OCI-M1 (cell line): ENCODE measurements around the gene RBM47.
"Not testable (repeated sequence)": the region's sequence is repeated elsewhere in the genome, so short reads cannot be mapped to it uniquely, and the experiment has no call there.

ENCODE experiments used
- DNase-seq: peaks from one replicate; lab custom pipeline; 2025; lab: John Stamatoyannopoulos, UW

The RBM47 gene

DNA sequence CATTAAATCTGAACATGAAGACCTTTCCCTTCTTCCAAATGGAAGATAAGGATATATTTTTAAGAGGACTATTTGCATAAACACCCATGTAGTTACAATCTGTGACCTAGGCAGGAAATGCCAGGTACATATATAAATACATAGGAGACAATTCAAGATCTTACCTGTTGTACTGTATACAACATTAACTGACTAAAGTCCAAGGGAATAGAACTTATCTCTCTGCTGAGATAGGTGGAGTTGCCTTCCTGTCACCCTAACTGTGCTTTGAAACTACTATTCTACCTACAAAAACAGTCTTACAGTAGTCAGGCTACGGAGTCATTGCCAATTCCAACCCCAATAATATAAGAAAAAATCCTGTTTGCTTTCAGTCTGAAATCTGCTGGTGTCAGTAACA is 188.2 kb downstream of the RBM47 start:
- DNase-seq = no peak

DNA sequence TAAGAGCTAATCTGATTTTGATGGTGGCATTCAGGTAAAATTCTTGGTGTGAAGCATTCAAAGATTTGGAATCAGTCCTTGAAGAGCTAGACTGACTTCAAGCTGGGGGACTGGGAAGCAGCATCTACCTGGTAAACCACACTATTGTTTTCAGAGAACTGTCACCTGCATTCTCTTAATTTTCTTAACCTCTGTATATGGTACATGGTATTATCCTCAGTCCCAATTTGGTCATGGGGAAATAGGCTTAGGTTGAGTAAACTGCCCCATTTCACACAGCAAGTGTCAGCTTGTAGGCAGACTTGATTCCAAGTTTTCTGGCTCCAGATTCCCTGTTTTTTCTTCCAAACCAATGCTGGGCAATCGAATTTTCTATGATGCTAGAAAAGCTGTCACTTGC is 190.1 kb downstream of the RBM47 start:
- DNase-seq = no peak

DNA sequence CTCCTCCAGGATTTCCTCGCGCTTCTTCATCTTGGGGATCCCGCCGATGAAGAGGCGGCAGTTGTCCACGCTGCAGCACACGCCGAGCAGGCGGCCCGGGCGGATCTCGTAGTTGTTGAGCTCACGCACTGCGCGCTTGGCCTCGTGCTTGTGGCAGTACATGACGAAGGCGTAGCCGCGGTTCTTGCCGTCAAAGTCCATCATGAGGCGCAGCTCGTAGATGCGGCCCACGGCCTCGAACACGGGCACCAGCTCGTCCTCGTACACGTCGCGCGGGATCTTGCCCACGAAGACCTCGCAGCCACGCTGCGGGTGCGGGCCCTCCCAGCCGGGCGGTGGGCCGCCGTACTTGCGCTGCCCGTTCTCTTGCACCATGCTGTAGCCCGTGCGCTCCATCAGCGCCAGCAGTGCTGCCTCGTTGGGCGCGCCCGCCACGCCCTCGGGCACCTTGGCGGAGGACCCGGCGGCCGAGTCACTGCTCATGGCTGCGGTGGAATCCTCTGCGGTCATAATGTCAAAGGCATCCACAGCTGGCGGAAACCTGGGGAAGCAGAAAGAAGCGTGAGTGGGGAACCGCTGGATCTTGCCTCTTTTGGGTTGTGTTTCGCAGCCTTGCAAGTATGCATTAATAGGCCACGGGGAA is 191.2 kb downstream of the RBM47 start:
- no peak for DNase-seq

DNA sequence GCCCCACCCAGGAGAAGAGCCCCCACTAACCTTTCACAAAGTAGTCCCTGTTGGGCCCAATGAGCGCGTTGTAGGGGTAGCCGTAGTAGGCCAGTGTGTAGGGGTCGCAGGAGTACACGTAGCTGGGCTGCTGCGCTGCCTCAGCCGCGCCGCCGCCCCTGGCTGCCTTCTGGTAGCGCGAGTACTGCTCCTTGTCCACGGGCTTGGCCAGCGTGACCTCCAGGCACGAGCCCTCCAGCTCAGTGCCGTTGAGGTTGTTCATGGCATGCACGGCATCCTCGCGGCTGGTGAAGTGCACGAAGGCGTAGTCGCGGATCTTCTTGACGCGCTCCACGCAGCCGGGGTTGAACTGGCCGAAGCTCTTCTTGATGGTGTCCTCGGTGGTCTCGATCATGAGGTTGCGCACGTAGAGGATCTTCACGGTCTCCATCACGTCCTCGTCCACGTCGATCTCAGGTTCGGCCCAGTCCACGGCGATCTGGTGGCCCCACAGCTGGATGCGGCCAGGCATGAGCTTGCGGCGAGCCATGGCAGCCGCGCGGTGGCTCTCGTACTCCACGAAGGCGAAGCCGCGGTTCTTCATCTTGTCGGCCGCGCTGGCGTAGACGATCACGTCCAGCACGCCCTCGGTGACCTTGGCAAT is 191.8 kb downstream of the RBM47 start:
- no peak for DNase-seq

DNA sequence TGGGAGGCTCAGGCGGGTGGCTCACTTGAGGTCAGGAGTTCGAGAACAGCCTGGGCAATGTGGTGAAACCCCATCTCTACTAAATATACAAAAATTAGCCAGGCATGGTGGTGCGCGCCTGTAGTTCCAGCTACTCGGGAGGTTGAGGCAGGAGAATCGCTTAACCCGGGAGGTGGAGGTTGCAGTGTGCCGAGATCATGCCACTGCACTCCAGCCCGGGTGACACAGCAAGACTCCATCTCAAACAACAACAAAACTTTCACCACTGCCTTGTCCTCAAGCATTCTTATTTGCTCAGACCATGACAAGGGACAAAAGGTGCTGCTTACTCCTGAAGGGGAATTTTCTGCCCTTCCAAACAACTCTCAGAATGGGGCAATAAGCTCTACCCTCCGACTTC is 194.4 kb downstream of the RBM47 start:
- DNase-seq = not testable (repeated sequence)

DNA sequence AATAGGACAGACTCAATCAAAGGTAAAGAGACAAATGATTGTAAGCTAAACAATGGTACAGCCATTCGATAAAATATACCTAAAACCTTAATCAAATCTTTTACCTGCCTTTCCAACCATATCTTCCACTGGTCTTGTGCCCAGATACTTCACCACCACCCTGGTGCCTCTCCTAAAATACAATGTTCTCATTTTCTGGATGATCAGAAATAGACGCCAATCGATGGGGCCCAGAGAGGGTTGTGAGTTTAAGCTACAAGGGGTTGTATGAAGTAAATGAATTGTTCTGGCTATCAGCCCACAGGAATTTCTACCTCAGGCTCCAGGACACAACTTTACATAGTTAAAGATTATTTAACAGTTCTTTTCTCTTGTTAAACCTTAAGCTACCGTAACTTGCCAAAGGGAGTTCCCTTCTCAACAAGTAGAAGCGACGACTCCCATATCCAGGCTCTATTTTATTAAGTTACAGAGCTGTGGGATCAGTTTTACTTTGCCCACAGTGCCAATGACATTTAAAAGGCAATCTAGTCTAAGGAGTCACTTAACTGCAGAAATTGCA is 195.5 kb downstream of the RBM47 start:
- no peak for DNase-seq

DNA sequence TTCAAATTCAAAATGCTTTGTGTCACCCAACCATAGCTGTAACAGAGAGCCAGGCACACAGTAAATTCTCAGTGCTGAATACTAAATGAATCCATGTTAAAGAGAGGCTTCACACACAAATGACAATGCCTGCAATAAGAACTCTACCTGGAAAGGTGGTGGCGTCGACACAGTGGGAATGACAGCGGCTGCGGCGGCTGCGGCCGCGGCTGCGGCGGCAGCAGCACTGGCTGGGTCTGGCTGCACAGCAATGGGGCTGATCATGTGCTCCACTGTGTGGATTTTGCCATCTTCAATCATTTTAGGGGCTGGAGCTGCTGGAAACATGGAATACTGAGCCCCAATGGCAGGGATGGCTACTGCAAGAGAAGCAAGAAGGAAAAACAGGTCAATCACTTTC is 197.2 kb downstream of the RBM47 start:
- DNase-seq = no peak

DNA sequence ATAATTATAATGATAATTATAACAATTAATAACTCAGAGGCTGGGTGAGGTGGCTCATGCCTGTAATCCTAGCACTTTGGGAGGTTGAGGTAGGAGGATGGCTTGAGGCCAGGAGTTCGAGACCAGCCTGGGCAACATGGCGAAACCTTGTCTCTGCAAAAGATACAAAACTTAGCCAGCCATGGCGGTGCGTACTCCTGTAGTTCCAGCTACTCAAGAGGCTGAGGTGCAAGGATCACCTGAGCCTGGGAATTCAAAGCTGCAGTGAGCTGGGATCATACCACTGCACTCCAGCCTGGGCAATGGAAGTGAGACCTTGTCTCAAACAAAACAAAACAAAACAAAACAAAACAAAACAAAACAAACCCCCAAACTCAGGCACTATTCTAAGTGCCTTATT is 201.8 kb downstream of the RBM47 start:
- not testable (repeated sequence) for DNase-seq

DNA sequence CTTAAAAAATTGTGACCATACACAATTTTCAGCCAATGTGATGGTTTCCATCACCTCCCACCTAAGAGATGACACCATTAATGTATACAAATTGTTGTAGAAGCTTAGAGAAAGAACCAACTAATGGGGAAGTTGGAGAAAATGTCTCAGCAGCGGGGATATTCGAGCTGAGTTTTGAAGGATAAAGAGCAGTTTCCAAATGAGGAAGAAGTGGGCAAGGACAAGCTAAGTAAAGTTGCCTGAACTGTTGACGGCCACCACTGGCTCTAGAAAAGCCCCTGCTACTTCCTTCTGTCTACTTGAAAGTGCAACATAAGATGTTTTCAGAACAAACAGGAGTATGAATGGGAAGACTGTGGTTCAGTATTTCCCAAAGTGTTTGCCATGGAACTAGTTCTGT is 202.5 kb downstream of the RBM47 start:
- DNase-seq = peak; percentile 16

DNA sequence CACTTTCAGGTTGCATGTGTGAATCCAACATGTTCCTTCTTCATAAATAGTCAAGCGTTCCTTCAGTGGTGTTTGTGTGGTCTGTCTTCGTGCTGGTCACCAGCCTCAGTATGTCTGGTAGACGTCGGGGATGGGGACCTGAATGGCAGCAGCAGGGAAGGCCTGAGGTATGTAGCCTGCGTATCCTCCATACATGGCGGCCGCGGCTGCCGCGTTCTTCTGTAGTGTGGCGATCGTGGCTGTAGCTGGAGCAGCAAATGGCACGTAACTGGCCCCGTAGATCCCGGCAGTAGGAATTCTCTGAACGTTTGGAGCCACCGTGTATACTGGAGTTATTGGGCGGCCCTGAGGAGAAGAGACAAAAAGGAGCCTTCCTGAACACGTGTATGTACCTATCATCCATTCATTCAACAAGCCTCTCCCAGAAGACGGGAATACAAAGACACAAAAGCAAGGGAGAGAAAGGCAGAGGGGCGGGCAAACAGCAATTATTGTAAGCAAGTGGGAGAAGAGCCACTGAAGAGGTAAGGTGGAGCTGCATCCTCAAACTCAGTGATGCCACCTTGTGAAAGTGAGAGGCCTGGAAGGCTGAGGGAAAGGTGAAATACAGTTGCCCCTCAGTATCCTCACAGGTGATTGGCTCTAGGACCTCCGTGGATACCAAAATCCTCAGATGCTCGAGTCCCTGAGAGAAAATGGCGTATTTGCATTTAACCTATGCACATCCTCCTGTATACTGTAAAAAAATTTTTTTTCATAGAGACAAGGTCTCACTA is 203.7 kb downstream of the RBM47 start:
- DNase-seq = no peak

DNA sequence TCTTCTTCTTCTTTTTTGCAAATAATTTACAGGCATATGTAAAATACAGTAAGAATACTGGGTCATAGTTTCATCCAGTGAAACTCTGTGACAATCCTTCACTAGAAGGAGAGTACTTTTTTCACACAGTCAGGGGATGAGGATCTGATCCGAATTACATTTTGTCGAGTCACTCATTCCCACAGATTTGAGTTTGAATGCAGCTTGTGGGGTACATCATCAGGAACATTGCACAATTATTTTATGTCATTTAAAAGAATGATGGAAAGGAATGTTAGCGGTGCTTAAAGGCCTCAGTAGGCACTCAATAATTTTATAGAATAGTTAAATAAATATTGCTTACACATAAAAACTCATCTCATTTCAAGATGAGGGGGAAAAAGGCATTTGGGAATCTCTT is 205.9 kb downstream of the RBM47 start:
- no peak for DNase-seq

DNA sequence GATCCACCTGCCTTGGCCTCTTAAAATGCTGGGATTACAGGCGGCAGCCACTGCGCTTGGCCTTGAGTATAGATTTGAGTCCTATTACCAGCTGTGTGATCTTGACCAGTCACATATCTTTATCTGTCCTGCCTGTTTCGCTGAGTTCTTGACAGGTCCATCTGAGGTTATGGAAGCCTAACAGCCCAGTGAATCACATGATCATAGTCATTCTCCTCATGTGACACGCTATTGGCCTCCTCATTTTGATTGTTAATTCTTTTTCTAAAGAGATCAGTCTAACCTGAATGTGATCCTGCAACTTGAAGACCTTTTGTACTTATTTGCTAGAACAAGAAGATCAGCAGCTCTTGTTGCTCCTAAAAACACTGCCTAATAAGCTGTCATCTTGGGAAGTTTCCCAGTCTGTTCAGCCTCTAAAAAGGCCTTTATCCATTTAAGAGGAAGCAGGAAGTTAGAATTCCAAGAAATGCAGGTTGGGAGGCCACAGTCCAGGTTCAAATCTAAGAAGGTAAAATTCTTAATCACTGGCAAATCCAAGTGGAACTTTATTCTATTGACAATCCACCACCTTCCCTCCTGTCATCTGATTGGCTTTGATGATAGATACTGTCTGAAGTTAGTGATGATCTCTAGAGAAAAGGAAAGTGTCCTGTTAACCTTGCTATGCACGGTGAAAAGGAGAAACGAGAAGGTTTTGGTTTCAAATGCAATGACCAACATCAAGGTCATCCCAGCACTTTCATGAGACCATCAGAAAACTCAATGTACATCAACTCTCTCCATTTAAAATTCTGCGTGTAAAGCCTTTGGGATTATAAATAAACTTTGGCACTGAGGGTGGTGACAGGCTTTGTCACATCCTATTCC is 207.6 kb downstream of the RBM47 start:
- DNase-seq = no peak

DNA sequence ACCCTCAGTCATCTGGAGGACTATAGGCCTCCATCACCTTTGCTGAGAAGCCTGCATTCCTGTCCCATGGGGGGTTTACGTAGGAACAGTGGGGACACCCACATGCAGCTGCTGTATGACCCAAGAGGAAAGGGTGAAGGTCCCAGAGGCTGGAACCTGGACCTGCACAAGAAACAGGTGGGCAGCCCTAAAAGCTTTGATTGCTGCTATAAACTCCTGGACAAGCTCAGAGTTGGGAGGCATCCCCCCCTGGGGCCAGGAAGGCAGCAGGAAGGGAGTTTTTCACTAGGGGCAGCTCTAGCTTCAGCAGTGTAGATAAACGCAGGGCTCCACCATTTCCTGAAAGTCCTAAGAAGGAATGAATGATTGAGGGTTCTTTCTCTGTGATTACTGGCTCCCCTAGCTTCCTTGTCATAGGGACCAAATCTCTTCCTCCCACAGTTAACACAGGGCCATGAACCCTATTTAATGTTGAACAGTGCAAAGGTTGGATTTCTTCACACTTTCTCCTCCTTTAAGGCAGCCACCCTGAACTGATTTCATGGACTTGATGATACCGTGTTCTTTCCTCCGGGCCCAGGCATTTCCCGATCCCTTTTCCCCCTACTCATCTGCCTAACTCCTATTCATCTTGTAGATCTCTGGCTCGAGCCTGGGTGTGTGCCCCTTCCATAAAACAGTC is 210.3 kb downstream of the RBM47 start:
- no peak for DNase-seq

DNA sequence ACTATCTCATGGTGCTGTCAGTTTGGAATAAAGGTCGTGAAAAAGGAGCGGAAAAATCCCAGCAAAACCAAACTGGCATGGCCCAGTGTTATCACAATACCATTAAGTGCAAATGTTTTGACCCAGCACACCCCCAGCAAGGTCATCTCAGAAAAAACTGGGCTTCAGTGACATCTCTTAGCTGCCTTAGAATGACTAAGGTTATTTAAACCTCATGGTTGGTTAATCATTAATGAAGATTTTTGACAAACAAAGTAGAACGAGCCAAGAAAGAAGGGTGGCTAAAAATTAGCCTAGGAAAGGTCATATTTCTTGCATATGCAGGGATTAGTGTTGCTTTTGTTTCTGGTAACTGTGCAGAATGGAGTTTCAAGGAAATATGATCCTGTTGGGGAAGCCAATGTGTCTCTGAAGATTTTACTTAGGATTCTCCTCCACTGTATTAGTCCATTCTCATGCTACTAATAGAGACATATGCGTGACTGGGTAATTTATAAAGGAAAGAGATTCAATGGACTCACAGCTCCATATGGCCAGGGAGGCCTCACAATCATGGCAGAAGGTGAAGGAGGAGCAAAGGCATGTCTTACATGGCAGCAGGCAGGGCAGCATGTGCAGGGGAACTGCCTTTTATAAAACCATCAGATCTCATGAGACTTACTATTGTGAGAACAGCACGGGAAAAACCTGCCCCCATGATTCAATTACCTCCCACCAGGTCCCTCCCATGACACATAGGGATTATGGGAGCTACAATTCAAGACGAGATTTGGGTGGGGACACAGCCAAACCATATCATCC is 211.0 kb downstream of the RBM47 start:
- no peak for DNase-seq

DNA sequence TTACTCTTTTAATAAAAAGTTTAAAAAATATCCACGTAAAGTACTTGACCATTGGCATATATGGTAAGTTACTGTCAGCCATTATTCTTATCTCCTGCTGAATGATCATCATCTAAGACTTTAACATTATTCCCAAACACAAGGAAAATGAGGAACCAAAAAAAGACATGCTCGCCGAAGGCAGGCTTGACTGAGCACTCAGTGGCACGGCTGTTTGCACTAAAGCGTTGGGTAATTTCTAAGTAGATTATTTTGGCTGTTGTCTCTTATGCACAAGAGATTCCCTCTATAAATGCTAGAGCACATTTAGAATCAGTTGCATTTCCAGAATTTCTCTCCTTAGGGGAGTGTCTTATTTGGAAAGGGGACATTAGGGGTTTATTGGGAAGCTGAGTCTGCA is 211.7 kb downstream of the RBM47 start:
- DNase-seq = no peak

DNA sequence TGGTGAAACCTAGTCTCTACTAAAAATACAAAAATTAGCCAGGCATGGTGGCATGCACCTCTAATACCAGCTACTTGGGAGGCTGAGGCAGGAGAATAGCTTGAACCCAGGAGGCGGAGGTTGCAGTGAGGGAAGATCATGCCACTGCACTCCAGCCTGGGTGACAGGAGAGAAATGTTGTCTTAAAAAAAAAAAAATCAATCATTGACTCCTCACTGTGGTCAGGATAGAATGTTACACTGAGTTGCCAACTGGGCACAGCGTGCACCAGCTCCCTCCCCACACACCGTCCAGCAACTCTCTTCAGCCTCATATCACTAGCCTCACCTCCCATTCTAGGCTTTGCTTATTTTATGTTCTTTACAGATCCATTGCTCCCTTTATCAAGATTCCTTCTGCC is 215.0 kb downstream of the RBM47 start:
- no peak for DNase-seq

DNA sequence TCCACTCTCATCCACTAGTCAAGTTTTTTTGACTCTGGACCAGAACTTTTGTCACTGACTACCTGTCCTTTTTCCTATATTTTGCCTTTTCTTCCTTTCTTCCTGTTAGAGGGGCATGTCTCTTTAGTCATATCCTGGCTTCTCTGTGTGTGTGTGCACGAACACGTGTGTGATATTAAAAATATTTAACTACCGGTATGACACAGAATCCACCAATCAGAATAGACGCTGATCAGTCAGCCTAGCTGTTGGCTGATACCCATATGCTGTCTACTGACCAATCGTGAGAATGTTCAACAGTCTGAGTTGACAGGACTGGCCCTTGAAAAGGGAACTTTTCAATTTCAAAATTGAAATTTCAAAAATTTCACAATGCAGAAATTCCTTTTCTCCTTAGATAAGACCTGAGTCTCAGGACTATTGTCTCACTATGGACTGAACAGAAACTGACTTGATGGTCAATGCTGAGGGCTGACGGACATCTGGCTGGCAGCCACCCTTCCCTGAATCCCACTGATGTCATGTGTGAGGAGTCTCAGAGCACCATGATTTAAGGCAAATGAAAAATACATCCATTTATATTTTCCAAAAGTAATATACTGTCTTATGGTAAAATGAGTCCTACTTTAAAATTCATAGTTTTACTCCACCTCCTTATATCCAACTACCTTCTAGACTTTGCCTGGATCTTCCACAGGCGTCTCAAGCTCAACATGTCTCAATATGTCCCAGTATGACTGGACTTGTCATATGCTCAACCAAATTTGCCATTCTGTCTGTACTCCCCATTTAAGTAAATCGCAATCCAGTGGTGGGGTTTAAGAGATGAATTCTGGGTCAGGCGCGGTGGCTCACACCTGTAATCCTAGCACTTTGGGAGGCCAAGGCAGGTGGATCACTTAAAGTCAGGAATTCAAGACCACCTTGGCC is 216.5 kb downstream of the RBM47 start:
- no peak for DNase-seq

DNA sequence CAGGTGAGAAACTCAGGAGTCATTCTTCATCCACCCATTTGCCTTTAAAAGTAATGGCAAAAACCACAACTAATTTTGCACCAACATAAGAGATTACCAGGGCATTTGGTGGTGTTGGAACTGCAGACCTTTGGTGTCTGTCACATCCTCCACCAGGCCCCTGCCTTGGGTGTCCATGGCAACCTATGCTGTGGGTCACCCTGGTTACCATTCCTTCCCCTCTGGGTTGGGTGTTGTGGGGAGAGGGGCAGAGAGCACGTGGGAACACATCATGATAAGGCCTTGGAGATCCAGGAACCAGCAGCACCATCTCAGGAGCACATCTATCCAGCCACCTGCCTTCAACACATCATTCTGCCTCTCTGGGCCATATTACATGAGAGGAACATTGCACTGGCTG is 217.3 kb downstream of the RBM47 start:
- no peak for DNase-seq

DNA sequence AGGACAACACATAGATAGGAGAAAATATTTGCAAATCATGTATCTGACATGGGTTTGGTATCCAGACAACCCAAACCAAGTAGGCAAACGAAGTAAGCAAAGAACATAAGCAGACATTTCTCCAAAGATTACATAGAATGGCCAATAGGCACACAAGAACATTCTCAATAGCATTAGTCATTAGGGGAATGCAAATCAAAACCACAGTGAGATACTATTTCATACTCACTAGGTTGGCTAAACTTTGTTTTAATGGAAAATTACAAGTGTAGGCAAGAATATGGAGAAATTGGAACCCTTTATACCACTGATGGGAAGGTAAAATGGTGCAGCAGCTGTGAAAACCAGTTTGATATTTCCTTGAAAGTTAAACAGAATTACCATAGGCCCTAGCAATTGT is 219.8 kb downstream of the RBM47 start:
- DNase-seq = no peak

DNA sequence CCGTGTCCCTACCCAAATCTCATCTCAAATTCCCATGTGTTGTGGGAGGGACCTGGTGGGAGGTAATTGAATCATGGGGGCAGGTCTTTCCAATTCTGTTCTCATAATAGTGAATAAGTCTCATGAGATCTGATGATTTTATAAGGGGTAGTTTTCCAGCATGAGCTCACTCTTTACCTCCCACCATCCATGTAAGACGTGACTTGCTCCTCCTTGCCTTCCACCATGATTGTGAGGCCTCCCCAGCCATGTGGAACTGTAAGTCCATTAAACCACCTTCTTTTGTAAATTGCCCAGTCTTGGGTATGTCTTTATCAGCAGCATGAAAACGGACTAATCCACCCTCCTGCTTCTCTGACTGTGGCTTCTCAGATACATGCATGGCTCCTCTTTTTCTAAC is 222.2 kb downstream of the RBM47 start:
- not testable (repeated sequence) for DNase-seq
